ENCODE results near the gene PRKCE. TPM values are rescaled to one million over a fixed set of nuclear protein-coding genes. Genes with fewer than 3 reads are reported as not detected.

PRKCE gene
- total RNA-seq, 1 donor from 2014 or later = 4.6 TPM

DNA sequence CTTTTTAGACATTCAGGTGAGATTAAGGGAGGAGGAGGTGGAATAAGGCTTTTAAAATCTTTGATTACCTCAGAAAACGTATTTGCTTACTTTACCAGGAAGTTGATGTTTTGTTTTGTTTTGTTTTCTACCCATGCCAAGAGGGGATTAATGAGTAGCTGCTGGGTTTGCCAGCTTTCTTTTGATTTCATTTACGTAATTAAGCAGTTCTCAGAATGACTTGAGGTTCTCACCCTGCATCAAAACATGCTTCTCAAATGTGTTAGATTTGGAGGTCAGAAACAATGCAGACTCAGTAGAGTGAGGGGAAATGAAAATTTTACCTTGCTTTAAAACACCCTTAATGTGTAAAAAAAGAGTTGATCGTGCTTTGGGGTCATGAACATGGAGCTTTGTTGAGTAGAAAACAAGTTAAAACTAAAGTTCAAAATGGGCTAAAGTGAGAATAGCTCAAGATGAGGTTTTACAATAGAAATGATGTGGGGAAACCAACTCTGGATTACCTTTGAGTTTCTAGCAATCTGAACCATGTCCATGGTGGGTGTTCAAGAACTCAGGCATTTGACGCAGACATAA is 428.6 kb downstream of the PRKCE start:
- DNase-seq (ENCODE audit: low spot score in 2 of 2) = no peak
- Histone ChIP-seq H3K4me3 (no peak overlapping the region), H3K27ac (no peak overlapping the region), H3K4me1 (no peaks in the 10 kb centered on the region), H3K36me3 (no peaks in the 10 kb centered on the region), H3K9me3 (no peaks in the 10 kb centered on the region), H3K27me3 (no peaks in the 10 kb centered on the region)
- TF ChIP-seq, protein P1, sequence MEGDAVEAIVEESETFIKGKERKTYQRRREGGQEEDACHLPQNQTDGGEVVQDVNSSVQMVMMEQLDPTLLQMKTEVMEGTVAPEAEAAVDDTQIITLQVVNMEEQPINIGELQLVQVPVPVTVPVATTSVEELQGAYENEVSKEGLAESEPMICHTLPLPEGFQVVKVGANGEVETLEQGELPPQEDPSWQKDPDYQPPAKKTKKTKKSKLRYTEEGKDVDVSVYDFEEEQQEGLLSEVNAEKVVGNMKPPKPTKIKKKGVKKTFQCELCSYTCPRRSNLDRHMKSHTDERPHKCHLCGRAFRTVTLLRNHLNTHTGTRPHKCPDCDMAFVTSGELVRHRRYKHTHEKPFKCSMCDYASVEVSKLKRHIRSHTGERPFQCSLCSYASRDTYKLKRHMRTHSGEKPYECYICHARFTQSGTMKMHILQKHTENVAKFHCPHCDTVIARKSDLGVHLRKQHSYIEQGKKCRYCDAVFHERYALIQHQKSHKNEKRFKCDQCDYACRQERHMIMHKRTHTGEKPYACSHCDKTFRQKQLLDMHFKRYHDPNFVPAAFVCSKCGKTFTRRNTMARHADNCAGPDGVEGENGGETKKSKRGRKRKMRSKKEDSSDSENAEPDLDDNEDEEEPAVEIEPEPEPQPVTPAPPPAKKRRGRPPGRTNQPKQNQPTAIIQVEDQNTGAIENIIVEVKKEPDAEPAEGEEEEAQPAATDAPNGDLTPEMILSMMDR (IDR thresholded peaks at IDR 0.05) = no peak
- intact Hi-C loops (cut with DNase I) = no loop called here

DNA sequence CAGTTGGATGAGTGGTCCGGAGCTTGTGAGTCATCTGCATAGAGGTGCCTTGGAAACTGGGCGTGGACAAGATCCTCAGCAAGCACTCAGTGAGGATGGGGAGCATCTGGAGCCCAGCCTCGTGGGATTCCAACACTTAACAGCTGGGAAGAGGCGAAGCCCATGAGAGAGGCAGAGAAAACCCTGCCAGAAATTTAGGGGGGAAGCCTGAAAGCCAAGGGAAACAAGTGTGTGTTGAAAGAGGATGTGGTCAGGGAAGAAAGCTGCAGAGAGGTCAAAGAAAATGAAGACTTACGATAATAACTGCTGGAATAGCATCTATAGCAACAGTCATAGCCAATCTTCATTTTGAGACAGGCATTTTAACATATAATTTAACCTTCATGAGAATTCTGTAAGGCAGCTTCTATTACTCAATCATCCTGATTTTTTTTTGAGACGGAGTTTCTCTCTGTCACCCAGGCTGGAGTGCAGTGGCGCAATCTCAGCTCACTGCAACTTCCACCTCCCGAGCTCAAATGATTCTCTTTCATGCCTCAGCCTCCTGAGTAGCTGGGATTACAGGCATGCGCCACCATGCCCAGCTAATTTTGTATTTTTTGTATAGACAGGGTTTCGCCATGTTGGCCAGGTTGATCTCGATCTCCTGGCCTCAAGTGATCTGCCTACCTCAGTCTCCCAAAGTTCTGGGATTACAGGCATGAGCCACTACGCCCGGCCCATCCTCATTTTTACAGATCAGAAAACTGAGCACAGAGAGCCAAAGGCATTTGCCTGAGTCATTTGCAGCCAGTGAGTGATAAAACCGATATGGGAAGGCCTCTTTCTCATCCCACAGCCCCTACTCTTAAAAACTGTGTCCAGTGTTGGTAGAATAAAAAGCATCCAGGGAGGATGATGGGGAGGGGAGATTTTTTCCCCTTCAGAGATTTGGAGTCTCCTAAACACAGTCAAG is 431.3 kb downstream of the PRKCE start:
- Histone ChIP-seq H3K9me3 (no peaks in the 10 kb centered on the region), H3K27me3 (no peaks in the 10 kb centered on the region), H3K4me3 (no peak overlapping the region), H3K4me1 (no peaks in the 10 kb centered on the region), H3K27ac (no peak overlapping the region), H3K36me3 (no peaks in the 10 kb centered on the region)
- TF ChIP-seq, protein P1 (IDR thresholded peaks at IDR 0.05) = no peak
- intact Hi-C loops (cut with DNase I) = no loop called here
- DNase-seq (ENCODE audit: low spot score in 2 of 2) = no peak

DNA sequence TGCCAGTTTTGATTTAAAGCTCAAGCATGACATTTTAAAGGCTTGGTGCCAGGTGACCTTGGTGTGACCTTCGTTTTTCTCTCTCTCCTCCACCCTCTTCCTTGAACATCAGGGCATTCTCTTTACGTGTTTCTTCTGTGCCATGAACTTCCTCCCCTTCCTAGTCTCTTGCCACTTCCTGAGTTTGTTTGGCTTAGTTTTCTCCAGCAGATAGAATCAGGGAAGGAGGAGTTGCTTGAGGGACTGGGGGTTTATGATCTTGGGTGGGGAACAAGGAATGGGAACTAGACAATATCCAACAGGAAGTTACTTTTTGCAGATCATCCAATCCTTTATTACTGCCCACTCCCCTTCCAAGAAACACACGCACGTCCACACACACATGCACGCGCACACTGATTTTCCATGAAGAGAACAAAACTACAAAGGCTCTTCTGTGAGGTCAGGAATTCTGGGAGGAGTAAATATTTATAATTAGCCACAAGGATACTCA is 435.1 kb downstream of the PRKCE start:
- H3K36me3 ChIP-seq = peaks cover 0 to 6% of the 10 kb centered on the region in 2 donors
- H3K4me1 ChIP-seq = no peaks in the 10 kb centered on the region
- DNase-seq (ENCODE audit: low spot score in 2 of 2) = no peak
- H3K9me3 ChIP-seq = no peaks in the 10 kb centered on the region
- no peaks in the 10 kb centered on the region for H3K27me3 ChIP-seq
- H3K27ac ChIP-seq = no peak overlapping the region
- TF ChIP-seq, protein P1 (IDR thresholded peaks at IDR 0.05) = no peak
- no peak overlapping the region for H3K4me3 ChIP-seq
- intact Hi-C loops (cut with DNase I) = no loop called here

DNA sequence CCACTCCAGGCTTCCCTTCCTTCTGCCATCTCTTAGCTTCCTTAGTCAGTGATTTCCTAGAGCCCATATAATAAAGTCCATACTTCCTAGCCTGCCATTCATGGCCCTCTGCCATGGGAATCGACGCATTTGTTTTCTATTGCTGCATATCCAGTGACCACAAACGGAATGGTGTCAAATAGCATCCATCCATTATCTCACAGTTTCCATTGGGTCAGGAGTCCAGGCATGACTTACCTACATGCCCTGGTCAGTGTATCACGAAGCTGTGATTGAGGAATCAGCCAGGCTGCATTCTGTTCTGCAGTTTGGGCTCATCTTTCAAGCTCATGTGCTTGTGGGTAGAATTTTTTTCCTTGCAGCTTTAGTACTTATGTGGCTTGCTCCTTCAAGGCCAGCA is 436.0 kb downstream of the PRKCE start:
- Histone ChIP-seq H3K27me3 (no peaks in the 10 kb centered on the region), H3K4me3 (no peak overlapping the region), H3K4me1 (no peaks in the 10 kb centered on the region), H3K36me3 (peaks cover 0 to 6% of the 10 kb centered on the region in 2 donors), H3K9me3 (no peaks in the 10 kb centered on the region), H3K27ac (no peak overlapping the region)
- DNase-seq (ENCODE audit: low spot score in 2 of 2) = no peak
- TF ChIP-seq, protein P1 (IDR thresholded peaks at IDR 0.05) = no peak
- intact Hi-C loops (cut with DNase I) = no loop called here

DNA sequence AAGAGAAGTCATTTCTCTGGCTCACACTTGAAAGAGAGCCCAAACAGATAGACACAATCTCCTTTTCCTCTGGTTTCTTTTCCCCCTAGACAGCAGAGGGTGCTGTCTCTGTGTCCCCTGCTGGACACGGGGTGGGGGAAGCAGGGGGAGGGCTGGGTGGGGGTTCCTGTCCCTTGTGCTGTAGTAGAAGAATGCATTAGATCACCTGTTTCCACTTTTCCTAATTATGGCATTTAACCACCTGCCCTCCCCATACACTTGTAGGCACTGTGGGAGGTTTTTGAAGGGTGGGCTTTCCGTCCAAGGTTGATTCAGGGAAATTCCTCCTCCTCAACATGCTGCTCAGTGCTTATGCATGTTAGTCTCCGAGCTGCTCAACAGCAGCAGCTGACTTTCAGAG is 439.5 kb downstream of the PRKCE start:
- TF ChIP-seq, protein P1 (IDR thresholded peaks at IDR 0.05) = peak in 2 of 3 experiments; percentile 12 to 16
- no peak for DNase-seq (ENCODE audit: low spot score in 2 of 2)
- Histone ChIP-seq H3K4me1 (peaks cover 0 to 5% of the 10 kb centered on the region in 2 donors), H3K27me3 (no peaks in the 10 kb centered on the region), H3K4me3 (no peak overlapping the region), H3K9me3 (no peaks in the 10 kb centered on the region), H3K27ac (no peak overlapping the region), H3K36me3 (peaks cover 0 to 6% of the 10 kb centered on the region in 2 donors)
- intact Hi-C loops (cut with DNase I) = no loop called here

Data from ascending aorta (tissue), 2 donors.